B cell (primary cell): ENCODE results near the gene NTMT1.

Source experiments
- EZH2 ChIP-seq: IDR thresholded peaks from 2 replicates; pipeline ENCODE4 v1.6.1; 2012; ENCODE audit warnings: borderline replicate concordance, low read depth, mild to moderate bottlenecking, moderate library complexity, low read length; ENCODE audit not compliant: insufficient read depth, poor library complexity, severe bottlenecking
- TF ChIP-seq, protein P1 (sequence below): fragments of 200-600 bp; IDR thresholded peaks from one replicate; pipeline ENCODE4 v1.8.0; 2022; ENCODE audit warnings: antibody characterized with exemption, mild to moderate bottlenecking

GRCh38 chr9:129675620-129676019 lies 49.7 kb downstream of the NTMT1 start:
- TF ChIP-seq, protein P1, sequence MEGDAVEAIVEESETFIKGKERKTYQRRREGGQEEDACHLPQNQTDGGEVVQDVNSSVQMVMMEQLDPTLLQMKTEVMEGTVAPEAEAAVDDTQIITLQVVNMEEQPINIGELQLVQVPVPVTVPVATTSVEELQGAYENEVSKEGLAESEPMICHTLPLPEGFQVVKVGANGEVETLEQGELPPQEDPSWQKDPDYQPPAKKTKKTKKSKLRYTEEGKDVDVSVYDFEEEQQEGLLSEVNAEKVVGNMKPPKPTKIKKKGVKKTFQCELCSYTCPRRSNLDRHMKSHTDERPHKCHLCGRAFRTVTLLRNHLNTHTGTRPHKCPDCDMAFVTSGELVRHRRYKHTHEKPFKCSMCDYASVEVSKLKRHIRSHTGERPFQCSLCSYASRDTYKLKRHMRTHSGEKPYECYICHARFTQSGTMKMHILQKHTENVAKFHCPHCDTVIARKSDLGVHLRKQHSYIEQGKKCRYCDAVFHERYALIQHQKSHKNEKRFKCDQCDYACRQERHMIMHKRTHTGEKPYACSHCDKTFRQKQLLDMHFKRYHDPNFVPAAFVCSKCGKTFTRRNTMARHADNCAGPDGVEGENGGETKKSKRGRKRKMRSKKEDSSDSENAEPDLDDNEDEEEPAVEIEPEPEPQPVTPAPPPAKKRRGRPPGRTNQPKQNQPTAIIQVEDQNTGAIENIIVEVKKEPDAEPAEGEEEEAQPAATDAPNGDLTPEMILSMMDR: no peak
- no peak for TF ChIP-seq EZH2
